GM12891 (cell line): ENCODE data around the gene ZNF19. TPM values are rescaled to one million over a fixed set of nuclear protein-coding genes. Genes with fewer than 3 reads are reported as not detected.
A peak's percentile ranks its signal among the peaks of the same experiment; 100 is the strongest.

Experiments
- DNase-seq: peaks from one replicate; pipeline ENCODE4 v3.0.0; 2011; ENCODE audit warnings: low spot score; ENCODE audit not compliant: insufficient read length
- FAIRE-seq: peaks from 2 replicates; lab custom pipeline; 2011; peaks lifted over from hg19 to GRCh38; lab: Jason Lieb, UNC
- PAX5 ChIP-seq: IDR thresholded peaks from 2 replicates; pipeline ENCODE4 v1.6.1; 2011; ENCODE audit warnings: low read length, moderate library complexity, mild to moderate bottlenecking; ENCODE audit not compliant: insufficient read depth, severe bottlenecking
- POLR2A ChIP-seq: IDR thresholded peaks from 2 replicates; pipeline ENCODE4 v1.6.1; 2011; ENCODE audit warnings: low read depth, low read length, control low read depth
- POLR2AphosphoS5 ChIP-seq: IDR thresholded peaks from 2 replicates; pipeline ENCODE4 v1.6.1; 2011; ENCODE audit warnings: low read depth, low read length, control low read depth
- POU2F2 ChIP-seq: IDR thresholded peaks from 2 replicates; pipeline ENCODE4 v1.6.1; 2011; ENCODE audit warnings: low read depth, mild to moderate bottlenecking, control low read depth, low read length, moderate library complexity
- SPI1 ChIP-seq: IDR thresholded peaks from 2 replicates; pipeline ENCODE4 v1.6.1; 2011; ENCODE audit warnings: low read depth, low read length, control low read depth
- TAF1 ChIP-seq: IDR thresholded peaks from 2 replicates; pipeline ENCODE4 v1.6.1; 2011; ENCODE audit warnings: low read depth, low read length, control low read depth
- polyA plus RNA-seq: library from polyadenylated mRNA; unstranded; fragments of >200 nt; gene quantifications from one replicate; pipeline ENCODE4 v1.2.1, GENCODE V29; 2012; ENCODE audit warnings: low read depth, missing spikeins, inconsistent platforms; ENCODE audit not compliant: missing spikeins

Gene ZNF19
- polyA plus RNA-seq, result 1.2 TPM

DNA sequence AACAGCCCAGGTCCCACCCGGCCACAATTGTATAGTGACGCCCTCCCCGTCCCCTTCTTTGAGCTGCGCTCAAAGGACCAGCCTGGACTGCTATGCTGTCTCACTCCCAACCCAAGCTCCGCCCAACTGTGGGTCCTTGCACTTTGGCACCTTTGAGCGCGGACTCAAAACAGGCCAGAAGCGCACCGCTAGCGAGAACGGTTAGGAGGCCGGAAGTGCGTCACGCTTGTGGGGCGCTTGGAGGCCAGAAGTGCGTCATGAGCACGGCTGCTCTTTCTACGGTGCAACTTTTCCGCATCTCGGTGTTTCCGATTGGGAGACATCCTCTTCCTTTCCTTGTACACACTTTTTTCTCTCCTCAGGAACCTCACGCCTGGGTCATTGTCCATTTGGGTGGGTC is at the start of gene ZNF19:
Gene ZNF19, minus strand, starts transcription at position 203 of the 400 bp plus-strand sequence. CDS start 7,210 bp downstream, outside the sequence.
- no peak for TF ChIP-seq TAF1
- TF ChIP-seq SPI1, result no peak
- TF ChIP-seq POLR2A, result no peak
- no peak for TF ChIP-seq POU2F2
- TF ChIP-seq POLR2AphosphoS5, result no peak
- TF ChIP-seq PAX5, result no peak
- no peak for DNase-seq
- FAIRE-seq, result no peak

DNA sequence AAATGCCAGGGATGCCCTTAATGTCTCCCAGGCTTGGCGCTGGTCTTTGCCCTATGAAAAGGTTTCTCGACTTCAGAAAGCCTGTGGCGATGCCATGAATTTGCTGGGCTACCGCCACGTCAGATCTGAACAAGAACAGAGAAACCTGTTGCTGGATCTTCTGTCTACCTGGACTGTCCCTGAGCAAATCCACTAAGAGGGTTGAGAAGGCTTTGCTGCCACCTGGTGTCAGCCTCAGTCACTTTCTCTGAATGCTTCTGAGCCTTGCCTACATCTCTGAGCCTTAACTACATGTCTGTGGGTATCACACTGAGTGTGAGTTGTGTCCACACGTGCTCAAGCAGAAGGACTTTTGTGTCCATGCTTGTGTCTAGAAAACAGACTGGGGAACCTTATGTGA is 48.5 kb upstream of the ZNF19 start:
- TF ChIP-seq POLR2AphosphoS5, result no peak
- no peak for TF ChIP-seq TAF1
- TF ChIP-seq POU2F2, result no peak
- TF ChIP-seq POLR2A, result no peak
- TF ChIP-seq PAX5, result no peak
- TF ChIP-seq SPI1, result no peak
- DNase-seq (peak; percentile 44), FAIRE-seq (peak; percentile 91)

DNA sequence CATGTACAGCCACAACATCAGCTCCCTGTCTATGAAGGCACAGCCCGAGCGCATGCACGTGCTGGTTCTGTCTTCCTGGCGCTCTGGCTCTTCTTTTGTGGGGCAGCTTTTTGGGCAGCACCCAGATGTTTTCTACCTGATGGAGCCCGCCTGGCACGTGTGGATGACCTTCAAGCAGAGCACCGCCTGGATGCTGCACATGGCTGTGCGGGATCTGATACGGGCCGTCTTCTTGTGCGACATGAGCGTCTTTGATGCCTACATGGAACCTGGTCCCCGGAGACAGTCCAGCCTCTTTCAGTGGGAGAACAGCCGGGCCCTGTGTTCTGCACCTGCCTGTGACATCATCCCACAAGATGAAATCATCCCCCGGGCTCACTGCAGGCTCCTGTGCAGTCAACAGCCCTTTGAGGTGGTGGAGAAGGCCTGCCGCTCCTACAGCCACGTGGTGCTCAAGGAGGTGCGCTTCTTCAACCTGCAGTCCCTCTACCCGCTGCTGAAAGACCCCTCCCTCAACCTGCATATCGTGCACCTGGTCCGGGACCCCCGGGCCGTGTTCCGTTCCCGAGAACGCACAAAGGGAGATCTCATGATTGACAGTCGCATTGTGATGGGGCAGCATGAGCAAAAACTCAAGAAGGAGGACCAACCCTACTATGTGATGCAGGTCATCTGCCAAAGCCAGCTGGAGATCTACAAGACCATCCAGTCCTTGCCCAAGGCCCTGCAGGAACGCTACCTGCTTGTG is 47.8 kb upstream of the ZNF19 start:
- FAIRE-seq (no peak), DNase-seq (no peak)
- TF ChIP-seq SPI1, result no peak

DNA sequence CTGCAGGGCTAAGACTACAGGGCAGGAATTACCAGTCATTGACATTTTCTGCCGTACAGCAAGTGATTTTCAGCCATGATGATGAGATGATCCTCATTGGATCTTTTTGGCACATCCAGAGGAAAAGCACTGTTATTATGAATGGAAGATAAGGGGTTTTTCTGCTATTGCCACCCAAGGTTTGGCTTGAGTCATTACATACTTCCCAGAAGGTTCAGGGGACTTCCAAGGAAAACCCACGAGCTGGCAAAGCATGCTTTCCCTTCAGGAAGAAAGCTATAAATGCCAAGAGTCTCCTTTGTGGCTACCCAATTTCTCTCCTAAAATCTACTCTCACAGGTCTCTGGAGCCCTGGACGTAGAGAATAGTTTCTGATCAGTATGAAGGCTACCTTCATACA is 43.2 kb upstream of the ZNF19 start:
- no peak for FAIRE-seq
- TF ChIP-seq SPI1, result no peak
- TF ChIP-seq TAF1, result no peak
- no peak for TF ChIP-seq POU2F2
- TF ChIP-seq PAX5, result no peak
- TF ChIP-seq POLR2AphosphoS5, result no peak

DNA sequence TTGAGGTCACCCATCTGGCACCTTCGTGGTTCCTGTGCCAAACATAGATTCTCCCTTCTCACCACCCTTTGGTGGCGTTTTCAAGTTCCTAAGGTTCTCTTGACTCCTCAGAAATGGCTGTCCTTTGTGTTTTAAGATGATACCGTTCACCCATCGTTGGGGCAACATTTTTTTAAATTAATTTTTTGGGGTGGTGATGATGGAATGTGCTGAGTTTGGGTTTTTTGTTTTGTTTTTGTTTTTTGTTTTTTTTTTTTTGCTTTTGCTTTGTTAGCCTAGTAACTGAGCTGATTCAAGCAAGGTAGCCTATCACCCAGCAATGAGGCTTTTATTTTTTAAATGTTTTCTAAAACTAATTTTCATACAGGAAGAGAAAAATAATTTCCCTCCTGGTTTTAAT is 39.7 kb upstream of the ZNF19 start:
- DNase-seq, result no peak
- TF ChIP-seq TAF1, result no peak
- no peak for TF ChIP-seq POU2F2
- no peak for TF ChIP-seq POLR2AphosphoS5
- no peak for FAIRE-seq

More for the DNA sequence above, 43.2 kb upstream of the ZNF19 start:
- DNase-seq, result no peak

DNA sequence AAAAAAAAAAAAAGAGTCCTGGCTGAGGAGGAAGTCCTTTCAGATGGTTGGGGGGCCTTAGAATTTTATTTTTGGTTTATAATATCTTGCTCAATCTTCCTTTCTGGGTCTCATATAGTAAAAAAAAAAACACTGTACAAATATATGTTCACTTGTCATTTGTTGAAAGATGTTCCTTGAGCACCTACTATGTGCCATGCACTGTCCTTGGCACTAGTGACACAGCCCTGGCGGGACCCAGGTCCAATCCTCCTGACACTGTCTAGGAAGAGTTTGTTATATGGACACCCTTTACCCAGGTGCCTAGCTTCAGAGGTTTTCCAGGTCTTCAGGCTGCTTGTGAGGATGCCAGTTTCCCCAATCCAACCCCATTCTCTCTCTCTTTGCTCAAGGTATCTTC is 39.1 kb upstream of the ZNF19 start:
- TF ChIP-seq SPI1, result no peak
- FAIRE-seq (no peak), DNase-seq (no peak)

DNA sequence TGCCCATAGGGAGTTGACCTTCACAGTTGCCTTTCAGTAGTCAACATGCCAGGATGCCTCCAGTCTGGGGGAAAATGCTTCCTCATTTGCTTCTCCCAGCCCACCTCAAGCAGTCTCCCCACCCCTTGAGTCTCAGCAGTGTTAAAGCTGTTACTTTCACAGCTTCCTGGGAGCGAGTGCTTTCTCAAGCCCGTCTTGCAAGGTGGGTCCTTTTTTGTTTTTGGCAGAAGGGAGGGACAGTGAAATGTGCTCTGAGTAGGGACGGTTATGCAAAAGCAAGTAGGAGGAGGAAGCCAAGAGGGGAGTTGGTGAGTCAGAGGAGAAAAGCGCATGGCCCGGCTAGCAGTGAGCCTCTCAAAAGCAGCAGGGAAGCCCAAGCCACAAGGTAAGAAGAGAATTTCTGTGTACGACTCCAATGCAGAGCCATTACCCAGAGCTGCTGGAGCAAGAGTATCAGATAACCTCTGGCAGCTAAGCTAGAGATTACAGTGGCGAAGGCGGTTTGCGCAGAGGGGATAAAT is 37.0 kb upstream of the ZNF19 start, which contains the start of gene CHST4:
Gene CHST4, plus strand, starts transcription at position 316 of the 521 bp plus-strand sequence. CDS start 10,252 bp downstream, outside the sequence.
- DNase-seq, result no peak
- TF ChIP-seq POLR2A, result no peak
- TF ChIP-seq POLR2AphosphoS5, result no peak
- no peak for TF ChIP-seq TAF1
- no peak for TF ChIP-seq PAX5
- TF ChIP-seq SPI1, result no peak
- TF ChIP-seq POU2F2, result no peak
- FAIRE-seq, result peak; percentile 79

DNA sequence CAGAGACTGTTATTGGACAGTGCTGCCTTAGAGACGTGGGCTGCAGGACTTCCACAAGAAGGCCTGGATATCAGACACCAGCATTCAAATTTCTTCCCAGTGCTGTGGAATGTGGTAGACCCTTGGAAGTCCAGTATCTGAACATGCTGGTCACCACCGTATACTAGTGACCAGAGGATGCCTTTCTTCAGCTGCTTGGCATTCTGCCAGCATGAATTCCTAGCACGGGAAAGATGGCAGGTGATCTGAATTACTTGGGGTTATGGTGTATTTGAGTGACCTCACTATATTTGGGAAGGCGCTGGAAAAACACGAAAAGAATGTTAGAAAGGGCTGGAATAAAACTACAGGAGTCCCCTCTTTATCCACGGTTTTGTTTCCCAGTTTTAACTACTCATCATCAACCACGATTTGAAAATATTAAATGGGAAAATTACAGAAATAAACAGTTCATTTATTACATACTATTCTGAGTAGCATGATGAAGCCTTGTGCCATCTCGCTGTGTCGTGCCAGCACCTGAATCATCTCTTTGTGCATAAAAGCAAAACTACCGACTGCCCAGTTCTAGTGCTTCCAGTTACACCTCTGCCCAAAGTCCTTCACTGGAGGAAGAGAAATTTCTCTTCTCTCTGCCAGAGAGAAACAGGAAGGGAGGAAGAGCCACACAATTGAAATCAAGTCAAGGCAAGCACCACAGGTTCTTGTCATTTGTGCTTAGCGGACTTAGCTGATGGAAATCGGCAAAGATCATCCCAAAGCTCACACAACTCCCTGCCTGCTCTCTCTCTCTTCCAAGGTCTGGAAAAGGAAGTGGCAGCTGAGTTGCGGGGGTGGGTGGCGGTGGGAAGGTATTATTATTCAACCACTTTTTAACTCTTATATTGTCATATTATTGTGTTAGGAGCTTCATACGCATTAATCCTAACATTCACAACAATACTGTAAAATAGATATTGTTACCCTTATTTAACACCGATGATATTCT is 35.7 kb upstream of the ZNF19 start:
- no peak for DNase-seq
- TF ChIP-seq POU2F2 (no peak), SPI1 (no peak), PAX5 (no peak), POLR2AphosphoS5 (no peak), TAF1 (no peak), POLR2A (no peak)
- FAIRE-seq, result no peak

DNA sequence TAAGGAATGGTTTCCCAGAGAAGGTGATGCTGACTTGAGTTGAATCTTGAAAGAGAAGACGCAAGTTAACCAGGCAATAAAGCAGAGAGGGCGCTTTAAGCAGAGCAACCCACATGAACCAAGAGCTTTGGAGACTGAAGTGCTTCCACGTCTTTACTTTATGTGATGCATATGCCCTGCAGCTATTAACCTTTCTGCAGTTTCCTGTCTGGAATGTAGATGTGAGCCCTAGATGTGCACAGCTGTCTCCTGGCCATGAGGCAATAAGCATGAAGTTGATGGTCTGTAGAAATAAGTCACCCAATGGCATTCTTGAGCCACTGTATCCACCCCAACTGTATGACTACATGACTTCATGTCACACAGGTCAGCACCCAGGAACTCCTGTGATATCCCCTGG is 31.4 kb upstream of the ZNF19 start:
- TF ChIP-seq POLR2A (no peak), POU2F2 (no peak), PAX5 (no peak), SPI1 (no peak), POLR2AphosphoS5 (no peak), TAF1 (no peak)
- no peak for FAIRE-seq
- no peak for DNase-seq

DNA sequence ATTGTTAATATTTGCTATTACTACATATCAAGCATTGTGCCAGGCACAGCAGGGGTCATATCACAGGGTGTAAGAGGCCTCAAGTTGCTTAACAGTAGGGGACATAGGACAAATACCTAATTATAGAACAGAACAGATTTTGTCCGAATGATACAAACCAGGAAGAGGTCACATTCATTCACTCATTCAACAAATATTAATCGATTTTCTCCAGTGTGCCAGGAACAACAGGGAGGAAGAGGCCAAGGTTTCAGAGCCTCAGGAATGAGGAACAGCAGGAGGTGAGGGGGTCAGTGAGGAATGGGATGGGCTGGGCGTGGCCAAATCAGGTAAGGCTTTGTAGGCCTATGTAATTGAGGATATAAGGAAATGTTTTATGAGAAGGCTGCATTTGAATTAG is 25.9 kb upstream of the ZNF19 start:
- TF ChIP-seq TAF1, result no peak
- no peak for TF ChIP-seq POLR2A
- no peak for TF ChIP-seq PAX5
- no peak for TF ChIP-seq POLR2AphosphoS5
- TF ChIP-seq POU2F2, result no peak
- no peak for TF ChIP-seq SPI1
- no peak for FAIRE-seq
- no peak for DNase-seq
